ENCODE data around the gene USB1.

Gene USB1

DNA sequence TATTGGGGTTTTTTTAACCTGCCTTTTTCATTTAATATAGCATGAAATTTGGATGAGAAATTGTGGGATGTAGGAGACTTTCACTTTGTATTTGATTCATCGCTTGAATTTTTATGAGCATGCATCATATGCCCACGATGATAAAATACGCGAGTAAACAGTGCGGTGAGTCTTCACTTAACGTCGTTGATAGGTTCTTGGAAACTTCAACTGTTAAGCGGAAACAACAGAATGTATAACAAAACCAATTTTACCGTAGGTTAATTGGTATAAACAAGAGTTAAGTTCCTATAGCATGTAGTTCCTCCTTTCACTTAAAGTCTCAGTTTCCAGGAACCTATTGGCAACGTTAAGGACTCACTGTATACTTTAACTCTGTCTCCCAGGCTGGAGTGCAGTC is 53.1 kb downstream of the USB1 start:
- no peak overlapping the region for H2AFZ ChIP-seq (ENCODE audit: low read length)
- no peaks in the 10 kb centered on the region for H3K9me3 ChIP-seq (replicated peaks in 1 of 2; ENCODE audit: control insufficient read depth in 2 of 2, insufficient read depth in 1 of 2, low read depth in 1 of 2, low read length in 2 of 2)
- H3K79me1 ChIP-seq (ENCODE audit: low read depth, low read length), result no peaks in the 10 kb centered on the region
- H3K4me1 ChIP-seq (ENCODE audit: control insufficient read depth in 2 of 2, insufficient read depth in 1 of 2, low read depth in 1 of 2, low read length in 2 of 2), result peaks cover 3 to 5% of the 10 kb centered on the region in 2 donors
- H3K27me3 ChIP-seq (ENCODE audit: control insufficient read depth in 3 of 3, insufficient read depth in 3 of 3, low read depth in 1 of 3, low read length in 3 of 3), result no peaks in the 10 kb centered on the region
- H3K4ac ChIP-seq (ENCODE audit: low read length), result no peak overlapping the region
- H3K4me3 ChIP-seq (ENCODE audit: low read length in 2 of 2), result no peak overlapping the region
- H3K9ac ChIP-seq (ENCODE audit: low read depth, low read length, poor library complexity), result no peak overlapping the region
- no peak overlapping the region for H2BK120ac ChIP-seq (ENCODE audit: low read depth, low read length)
- no peak overlapping the region for H3K27ac ChIP-seq (replicated peaks; ENCODE audit: low read length)
- H3K36me3 ChIP-seq (replicated peaks in 1 of 2; ENCODE audit: control insufficient read depth in 2 of 2, insufficient read depth in 2 of 2, low read length in 2 of 2), result no peaks in the 10 kb centered on the region
- no CpG with 5 or more reads among the region's 10 CpGs for WGBS, 2 donors (ENCODE audit: extremely low coverage in 2 of 2, insufficient read length in 2 of 2, insufficient replicate concordance in 1 of 2)
- no peak overlapping the region for H4K91ac ChIP-seq (ENCODE audit: low read depth, low read length, poor library complexity)
- H2BK12ac ChIP-seq (ENCODE audit: low read length), result no peak overlapping the region
- H2AK5ac ChIP-seq (ENCODE audit: low read depth, low read length), result no peak overlapping the region
- H3K4me2 ChIP-seq (ENCODE audit: insufficient read depth, low read length, poor library complexity, severe bottlenecking), result no peak overlapping the region
- no peak overlapping the region for H2BK5ac ChIP-seq (ENCODE audit: low read length)
- H3K18ac ChIP-seq (ENCODE audit: low read length), result no peak overlapping the region
- no peak overlapping the region for H4K8ac ChIP-seq (ENCODE audit: low read depth, low read length)
- H3K14ac ChIP-seq (ENCODE audit: low read length), result no peak overlapping the region
- no peak overlapping the region for H3K23ac ChIP-seq (ENCODE audit: low read depth, low read length, poor library complexity)
- DNase-seq (ENCODE audit: low spot score), result no peak
- no peak overlapping the region for H2BK15ac ChIP-seq (ENCODE audit: low read length)

DNA sequence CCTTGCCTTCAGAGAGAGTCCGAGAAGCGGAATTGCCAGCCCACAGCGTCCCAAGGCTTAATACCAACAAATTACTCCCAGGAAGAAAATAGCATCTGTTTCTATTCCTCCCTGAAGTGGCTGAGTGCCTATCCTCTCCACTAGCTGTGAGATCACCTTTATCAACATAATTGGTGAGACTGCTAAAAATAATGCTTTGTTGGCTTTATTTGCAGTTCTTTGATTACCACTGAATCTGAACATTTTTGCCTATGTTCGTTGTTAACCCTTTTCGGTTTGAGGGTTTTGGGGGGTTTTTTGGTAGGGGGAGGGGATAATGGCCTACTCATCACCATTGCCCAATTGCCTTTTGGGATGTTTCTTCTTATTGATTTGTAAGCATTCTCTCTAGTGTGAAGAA is 55.4 kb downstream of the USB1 start:
- Histone ChIP-seq H3K27ac (replicated peaks; ENCODE audit: low read length) (no peak overlapping the region), H4K91ac (ENCODE audit: low read depth, low read length, poor library complexity) (no peak overlapping the region)
- WGBS, 2 donors (ENCODE audit: extremely low coverage in 2 of 2, insufficient read length in 2 of 2, insufficient replicate concordance in 1 of 2), result no CpG with 5 or more reads among the region's 5 CpGs

DNA sequence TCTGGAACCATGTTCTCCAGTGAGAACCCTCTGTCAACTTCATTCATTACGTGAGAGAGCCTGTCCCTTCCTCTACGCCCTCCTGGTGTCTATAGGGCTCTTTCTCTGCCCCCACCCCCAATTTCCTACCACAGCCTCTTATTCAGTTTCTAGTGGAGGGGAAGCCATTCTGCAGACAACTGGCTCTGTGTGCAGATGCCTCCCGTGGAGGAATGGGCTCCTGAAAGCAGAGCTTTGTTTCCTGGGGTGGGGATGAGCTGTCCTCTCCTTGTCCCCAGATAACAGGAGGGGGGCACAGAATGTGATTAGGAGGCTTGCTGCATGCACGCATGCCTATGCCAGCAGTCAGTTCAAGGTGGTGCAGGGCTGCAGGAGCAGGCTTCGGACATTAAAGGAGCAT is 55.9 kb downstream of the USB1 start:
- no CpG with 5 or more reads among the region's 5 CpGs for WGBS, 2 donors (ENCODE audit: extremely low coverage in 2 of 2, insufficient read length in 2 of 2, insufficient replicate concordance in 1 of 2)
- Histone ChIP-seq H4K91ac (ENCODE audit: low read depth, low read length, poor library complexity) (no peak overlapping the region), H3K23ac (ENCODE audit: low read depth, low read length, poor library complexity) (no peak overlapping the region), H2BK120ac (ENCODE audit: low read depth, low read length) (no peak overlapping the region), H2BK5ac (ENCODE audit: low read length) (no peak overlapping the region), H3K4me1 (ENCODE audit: control insufficient read depth in 2 of 2, insufficient read depth in 1 of 2, low read depth in 1 of 2, low read length in 2 of 2) (peaks cover 0 to 3% of the 10 kb centered on the region in 2 donors), H3K4me2 (ENCODE audit: insufficient read depth, low read length, poor library complexity, severe bottlenecking) (no peak overlapping the region), H3K4ac (ENCODE audit: low read length) (no peak overlapping the region), H3K27ac (replicated peaks; ENCODE audit: low read length) (no peak overlapping the region), H3K4me3 (ENCODE audit: low read length in 2 of 2) (no peak overlapping the region), H2BK12ac (ENCODE audit: low read length) (no peak overlapping the region), H2AK5ac (ENCODE audit: low read depth, low read length) (no peak overlapping the region), H3K9ac (ENCODE audit: low read depth, low read length, poor library complexity) (no peak overlapping the region), H3K14ac (ENCODE audit: low read length) (no peak overlapping the region), H3K9me3 (replicated peaks in 1 of 2; ENCODE audit: control insufficient read depth in 2 of 2, insufficient read depth in 1 of 2, low read depth in 1 of 2, low read length in 2 of 2) (no peaks in the 10 kb centered on the region), H2BK15ac (ENCODE audit: low read length) (no peak overlapping the region), H3K18ac (ENCODE audit: low read length) (no peak overlapping the region), H4K8ac (ENCODE audit: low read depth, low read length) (no peak overlapping the region), H3K36me3 (replicated peaks in 1 of 2; ENCODE audit: control insufficient read depth in 2 of 2, insufficient read depth in 2 of 2, low read length in 2 of 2) (no peaks in the 10 kb centered on the region), H3K27me3 (ENCODE audit: control insufficient read depth in 3 of 3, insufficient read depth in 3 of 3, low read depth in 1 of 3, low read length in 3 of 3) (no peaks in the 10 kb centered on the region), H2AFZ (ENCODE audit: low read length) (no peak overlapping the region), H3K79me1 (ENCODE audit: low read depth, low read length) (no peaks in the 10 kb centered on the region)
- no peak for DNase-seq (ENCODE audit: low spot score)

More for the DNA sequence above, 55.4 kb downstream of the USB1 start:
- Histone ChIP-seq H3K36me3 (replicated peaks in 1 of 2; ENCODE audit: control insufficient read depth in 2 of 2, insufficient read depth in 2 of 2, low read length in 2 of 2) (no peaks in the 10 kb centered on the region), H3K27me3 (ENCODE audit: control insufficient read depth in 3 of 3, insufficient read depth in 3 of 3, low read depth in 1 of 3, low read length in 3 of 3) (no peaks in the 10 kb centered on the region), H4K8ac (ENCODE audit: low read depth, low read length) (no peak overlapping the region), H2BK12ac (ENCODE audit: low read length) (no peak overlapping the region), H3K4ac (ENCODE audit: low read length) (no peak overlapping the region), H2AFZ (ENCODE audit: low read length) (no peak overlapping the region), H3K14ac (ENCODE audit: low read length) (no peak overlapping the region), H3K4me3 (ENCODE audit: low read length in 2 of 2) (no peak overlapping the region), H2BK5ac (ENCODE audit: low read length) (no peak overlapping the region), H3K23ac (ENCODE audit: low read depth, low read length, poor library complexity) (no peak overlapping the region), H3K9me3 (replicated peaks in 1 of 2; ENCODE audit: control insufficient read depth in 2 of 2, insufficient read depth in 1 of 2, low read depth in 1 of 2, low read length in 2 of 2) (no peaks in the 10 kb centered on the region), H3K18ac (ENCODE audit: low read length) (no peak overlapping the region), H3K4me2 (ENCODE audit: insufficient read depth, low read length, poor library complexity, severe bottlenecking) (no peak overlapping the region), H2BK15ac (ENCODE audit: low read length) (no peak overlapping the region), H2AK5ac (ENCODE audit: low read depth, low read length) (no peak overlapping the region), H3K4me1 (ENCODE audit: control insufficient read depth in 2 of 2, insufficient read depth in 1 of 2, low read depth in 1 of 2, low read length in 2 of 2) (peaks cover 2 to 3% of the 10 kb centered on the region in 2 donors), H2BK120ac (ENCODE audit: low read depth, low read length) (no peak overlapping the region), H3K79me1 (ENCODE audit: low read depth, low read length) (no peaks in the 10 kb centered on the region), H3K9ac (ENCODE audit: low read depth, low read length, poor library complexity) (no peak overlapping the region)
- DNase-seq (ENCODE audit: low spot score), result no peak

DNA sequence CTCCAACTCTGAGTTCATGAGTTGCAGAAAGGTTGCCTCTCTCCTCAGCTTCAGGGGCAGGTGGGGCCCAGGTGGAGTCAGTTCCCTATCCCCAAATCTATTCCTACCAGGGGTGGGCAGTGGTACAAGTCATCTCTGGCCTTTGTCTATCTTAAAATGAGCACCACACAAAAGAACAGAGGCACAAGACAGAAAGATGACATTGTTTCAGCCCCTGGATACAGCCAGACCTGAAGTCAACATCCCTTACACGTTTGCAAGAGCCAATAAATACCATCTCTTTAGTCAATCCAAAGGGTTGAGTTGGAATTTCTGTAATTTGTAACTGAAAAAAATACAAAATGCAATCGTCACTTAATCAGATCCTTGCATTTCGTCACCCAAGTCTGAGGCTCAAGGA is 56.6 kb downstream of the USB1 start:
- no peak overlapping the region for H3K4me2 ChIP-seq (ENCODE audit: insufficient read depth, low read length, poor library complexity, severe bottlenecking)
- no peak overlapping the region for H3K18ac ChIP-seq (ENCODE audit: low read length)
- H3K79me1 ChIP-seq (ENCODE audit: low read depth, low read length), result no peaks in the 10 kb centered on the region
- WGBS, 2 donors (ENCODE audit: extremely low coverage in 2 of 2, insufficient read length in 2 of 2, insufficient replicate concordance in 1 of 2), result no CpG with 5 or more reads among the region's 3 CpGs
- H2BK15ac ChIP-seq (ENCODE audit: low read length), result no peak overlapping the region
- H3K23ac ChIP-seq (ENCODE audit: low read depth, low read length, poor library complexity), result no peak overlapping the region
- no peak overlapping the region for H3K9ac ChIP-seq (ENCODE audit: low read depth, low read length, poor library complexity)
- H3K14ac ChIP-seq (ENCODE audit: low read length), result no peak overlapping the region
- H4K91ac ChIP-seq (ENCODE audit: low read depth, low read length, poor library complexity), result no peak overlapping the region
- H3K4me1 ChIP-seq (ENCODE audit: control insufficient read depth in 2 of 2, insufficient read depth in 1 of 2, low read depth in 1 of 2, low read length in 2 of 2), result peaks cover 0 to 6% of the 10 kb centered on the region in 2 donors
- H2AK5ac ChIP-seq (ENCODE audit: low read depth, low read length), result no peak overlapping the region
- H3K27me3 ChIP-seq (ENCODE audit: control insufficient read depth in 3 of 3, insufficient read depth in 3 of 3, low read depth in 1 of 3, low read length in 3 of 3), result no peaks in the 10 kb centered on the region
- no peak overlapping the region for H2BK12ac ChIP-seq (ENCODE audit: low read length)
- no peak overlapping the region for H2BK5ac ChIP-seq (ENCODE audit: low read length)
- H3K36me3 ChIP-seq (replicated peaks in 1 of 2; ENCODE audit: control insufficient read depth in 2 of 2, insufficient read depth in 2 of 2, low read length in 2 of 2), result no peaks in the 10 kb centered on the region
- DNase-seq (ENCODE audit: low spot score), result no peak
- no peak overlapping the region for H4K8ac ChIP-seq (ENCODE audit: low read depth, low read length)
- H3K4ac ChIP-seq (ENCODE audit: low read length), result no peak overlapping the region
- no peak overlapping the region for H2BK120ac ChIP-seq (ENCODE audit: low read depth, low read length)
- no peak overlapping the region for H3K4me3 ChIP-seq (ENCODE audit: low read length in 2 of 2)
- no peak overlapping the region for H3K27ac ChIP-seq (replicated peaks; ENCODE audit: low read length)
- H3K9me3 ChIP-seq (replicated peaks in 1 of 2; ENCODE audit: control insufficient read depth in 2 of 2, insufficient read depth in 1 of 2, low read depth in 1 of 2, low read length in 2 of 2), result no peaks in the 10 kb centered on the region
- H2AFZ ChIP-seq (ENCODE audit: low read length), result no peak overlapping the region

All from neuronal stem cell (in vitro differentiated cells).